HEK293 (cell line): ENCODE data around the gene CNOT6L.

Experiments
- CTCF ChIP-seq: fragments of 450-650 bp; formaldehyde crosslinking; IDR thresholded peaks from 2 replicates; pipeline ENCODE4 v1.5.1; 2016; ENCODE audit warnings: missing biosample characterization, missing genetic modification characterization
- KLF10 ChIP-seq: fragments of 450-650 bp; IDR thresholded peaks from 2 replicates; pipeline ENCODE4 v1.5.1; 2018; ENCODE audit warnings: missing biosample characterization, mild to moderate bottlenecking, missing genetic modification characterization
- PRDM10 ChIP-seq: fragments of 450-650 bp; formaldehyde crosslinking; IDR thresholded peaks from 2 replicates; pipeline ENCODE4 v1.5.1; 2016; ENCODE audit warnings: missing biosample characterization, missing genetic modification characterization
- SETDB1 ChIP-seq: IDR thresholded peaks from one replicate; pipeline ENCODE4 v1.6.1; 2017; ENCODE audit warnings: mild to moderate bottlenecking, low read length, moderate library complexity, mixed read lengths; ENCODE audit not compliant: insufficient read length
- ZEB2 ChIP-seq: fragments of 450-650 bp; formaldehyde crosslinking; IDR thresholded peaks from 2 replicates; pipeline ENCODE4 v1.5.1; 2016; ENCODE audit warnings: missing biosample characterization, missing genetic modification characterization
- ZNF510 ChIP-seq: fragments of 450-650 bp; formaldehyde crosslinking; IDR thresholded peaks from 2 replicates; pipeline ENCODE4 v1.5.1; 2018; ENCODE audit warnings: mild to moderate bottlenecking, missing genetic modification characterization, missing biosample characterization; ENCODE audit not compliant: insufficient replicate concordance
- ZNF514 ChIP-seq: fragments of 450-650 bp; formaldehyde crosslinking; IDR thresholded peaks from 2 replicates; pipeline ENCODE4 v1.5.1; 2016; ENCODE audit warnings: missing biosample characterization, missing genetic modification characterization
- TF ChIP-seq, protein P1 (sequence below): fragments of 450-650 bp; formaldehyde crosslinking; IDR thresholded peaks from 2 replicates; pipeline ENCODE4 v1.5.1; 2016; ENCODE audit warnings: missing biosample characterization, missing genetic modification characterization
- TF ChIP-seq, protein P2 (sequence below): fragments of 450-650 bp; IDR thresholded peaks from 2 replicates; pipeline ENCODE4 v1.5.1; 2018; ENCODE audit warnings: missing biosample characterization, missing genetic modification characterization
- TF ChIP-seq, protein P3 (sequence below): fragments of 450-650 bp; formaldehyde crosslinking; IDR thresholded peaks from 2 replicates; pipeline ENCODE4 v1.5.1; 2016; ENCODE audit warnings: missing biosample characterization, missing genetic modification characterization

- TF ChIP-seq, protein P1, sequence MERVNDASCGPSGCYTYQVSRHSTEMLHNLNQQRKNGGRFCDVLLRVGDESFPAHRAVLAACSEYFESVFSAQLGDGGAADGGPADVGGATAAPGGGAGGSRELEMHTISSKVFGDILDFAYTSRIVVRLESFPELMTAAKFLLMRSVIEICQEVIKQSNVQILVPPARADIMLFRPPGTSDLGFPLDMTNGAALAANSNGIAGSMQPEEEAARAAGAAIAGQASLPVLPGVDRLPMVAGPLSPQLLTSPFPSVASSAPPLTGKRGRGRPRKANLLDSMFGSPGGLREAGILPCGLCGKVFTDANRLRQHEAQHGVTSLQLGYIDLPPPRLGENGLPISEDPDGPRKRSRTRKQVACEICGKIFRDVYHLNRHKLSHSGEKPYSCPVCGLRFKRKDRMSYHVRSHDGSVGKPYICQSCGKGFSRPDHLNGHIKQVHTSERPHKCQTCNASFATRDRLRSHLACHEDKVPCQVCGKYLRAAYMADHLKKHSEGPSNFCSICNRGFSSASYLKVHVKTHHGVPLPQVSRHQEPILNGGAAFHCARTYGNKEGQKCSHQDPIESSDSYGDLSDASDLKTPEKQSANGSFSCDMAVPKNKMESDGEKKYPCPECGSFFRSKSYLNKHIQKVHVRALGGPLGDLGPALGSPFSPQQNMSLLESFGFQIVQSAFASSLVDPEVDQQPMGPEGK (tag by site-specific recombination): no peak
- no peak for TF ChIP-seq CTCF (tag by site-specific recombination)
- TF ChIP-seq ZEB2 (tag by site-specific recombination): no peak
- no peak for TF ChIP-seq ZNF514 (tag by site-specific recombination)
- TF ChIP-seq PRDM10 (tag by site-specific recombination): no peak
- TF ChIP-seq, protein P2, sequence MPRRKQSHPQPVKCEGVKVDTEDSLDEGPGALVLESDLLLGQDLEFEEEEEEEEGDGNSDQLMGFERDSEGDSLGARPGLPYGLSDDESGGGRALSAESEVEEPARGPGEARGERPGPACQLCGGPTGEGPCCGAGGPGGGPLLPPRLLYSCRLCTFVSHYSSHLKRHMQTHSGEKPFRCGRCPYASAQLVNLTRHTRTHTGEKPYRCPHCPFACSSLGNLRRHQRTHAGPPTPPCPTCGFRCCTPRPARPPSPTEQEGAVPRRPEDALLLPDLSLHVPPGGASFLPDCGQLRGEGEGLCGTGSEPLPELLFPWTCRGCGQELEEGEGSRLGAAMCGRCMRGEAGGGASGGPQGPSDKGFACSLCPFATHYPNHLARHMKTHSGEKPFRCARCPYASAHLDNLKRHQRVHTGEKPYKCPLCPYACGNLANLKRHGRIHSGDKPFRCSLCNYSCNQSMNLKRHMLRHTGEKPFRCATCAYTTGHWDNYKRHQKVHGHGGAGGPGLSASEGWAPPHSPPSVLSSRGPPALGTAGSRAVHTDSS (tag by site-specific recombination): no peak
- no peak for TF ChIP-seq ZNF510
- no peak for TF ChIP-seq SETDB1
- TF ChIP-seq, protein P3, sequence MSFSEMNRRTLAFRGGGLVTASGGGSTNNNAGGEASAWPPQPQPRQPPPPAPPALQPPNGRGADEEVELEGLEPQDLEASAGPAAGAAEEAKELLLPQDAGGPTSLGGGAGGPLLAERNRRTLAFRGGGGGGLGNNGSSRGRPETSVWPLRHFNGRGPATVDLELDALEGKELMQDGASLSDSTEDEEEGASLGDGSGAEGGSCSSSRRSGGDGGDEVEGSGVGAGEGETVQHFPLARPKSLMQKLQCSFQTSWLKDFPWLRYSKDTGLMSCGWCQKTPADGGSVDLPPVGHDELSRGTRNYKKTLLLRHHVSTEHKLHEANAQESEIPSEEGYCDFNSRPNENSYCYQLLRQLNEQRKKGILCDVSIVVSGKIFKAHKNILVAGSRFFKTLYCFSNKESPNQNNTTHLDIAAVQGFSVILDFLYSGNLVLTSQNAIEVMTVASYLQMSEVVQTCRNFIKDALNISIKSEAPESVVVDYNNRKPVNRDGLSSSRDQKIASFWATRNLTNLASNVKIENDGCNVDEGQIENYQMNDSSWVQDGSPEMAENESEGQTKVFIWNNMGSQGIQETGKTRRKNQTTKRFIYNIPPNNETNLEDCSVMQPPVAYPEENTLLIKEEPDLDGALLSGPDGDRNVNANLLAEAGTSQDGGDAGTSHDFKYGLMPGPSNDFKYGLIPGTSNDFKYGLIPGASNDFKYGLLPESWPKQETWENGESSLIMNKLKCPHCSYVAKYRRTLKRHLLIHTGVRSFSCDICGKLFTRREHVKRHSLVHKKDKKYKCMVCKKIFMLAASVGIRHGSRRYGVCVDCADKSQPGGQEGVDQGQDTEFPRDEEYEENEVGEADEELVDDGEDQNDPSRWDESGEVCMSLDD (tag by site-specific recombination): no peak
- no peak for TF ChIP-seq KLF10
These were observed 33.5 kb downstream of the CNOT6L start for GRCh38 chr4:77785669-77786068.
